DOHH2 (cell line): ENCODE data around the gene RAD51.

Source experiments
- EZH2phosphoT487 ChIP-seq: fragments of 200-600 bp; sonication (generic); IDR thresholded peaks from 2 replicates; pipeline ENCODE4 v1.6.1; 2017; ENCODE audit warnings: borderline replicate concordance, mild to moderate bottlenecking, antibody characterized with exemption, low read length, moderate library complexity, mixed read lengths
- TF ChIP-seq, protein P1 (sequence below): fragments of 200-600 bp; sonication (generic); IDR thresholded peaks from one replicate; pipeline ENCODE4 v1.5.1; 2014; ENCODE audit warnings: antibody characterized with exemption, mild to moderate bottlenecking, low read depth, low read length; ENCODE audit not compliant: poor library complexity, severe bottlenecking

DNA sequence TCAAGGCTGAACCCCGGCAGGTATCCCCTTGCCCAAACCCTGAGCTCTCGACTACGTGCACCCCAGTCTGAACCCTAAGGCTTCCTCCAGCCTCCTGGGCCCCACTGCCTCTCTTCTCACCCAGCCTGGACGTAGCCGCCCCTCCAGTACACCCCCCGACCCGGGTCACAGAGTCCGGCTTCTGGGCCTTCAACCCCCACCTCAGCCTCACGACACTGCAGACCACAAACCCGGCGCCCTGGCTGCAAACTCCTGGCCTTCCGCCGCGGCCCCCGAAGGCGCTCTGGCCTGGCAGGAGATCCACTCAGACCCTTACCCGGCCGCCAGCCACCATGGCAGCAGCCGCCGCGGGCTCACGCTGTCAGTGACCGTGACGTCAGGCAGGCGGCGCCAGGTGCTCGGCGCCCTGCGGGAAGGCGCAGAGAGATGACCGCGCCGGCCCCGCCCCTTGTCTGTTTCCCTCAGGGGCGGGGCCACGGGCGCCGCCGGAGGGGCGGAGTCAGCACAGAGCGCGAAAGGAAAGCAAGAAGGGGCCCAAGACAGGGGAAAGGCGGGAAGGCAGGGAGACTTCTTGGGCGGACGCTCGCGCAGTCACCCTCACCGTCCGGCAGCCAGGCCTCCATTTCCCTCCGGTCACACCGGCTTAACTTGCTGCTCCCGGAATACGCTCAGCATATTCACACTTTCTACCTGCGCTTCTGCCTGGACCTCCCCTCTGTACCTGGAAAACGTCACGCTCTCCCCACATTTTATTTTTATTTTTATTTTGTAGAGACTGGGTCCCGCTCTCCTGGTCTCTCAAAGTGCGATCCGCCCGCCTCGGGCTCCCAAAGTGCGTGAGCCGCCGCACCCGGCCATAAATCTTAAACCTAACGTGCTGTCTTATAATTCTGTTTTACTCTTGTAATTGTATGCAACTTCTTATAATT is 60.2 kb downstream of the RAD51 start, which contains the start of gene RMDN3:
- TF ChIP-seq, protein P1, sequence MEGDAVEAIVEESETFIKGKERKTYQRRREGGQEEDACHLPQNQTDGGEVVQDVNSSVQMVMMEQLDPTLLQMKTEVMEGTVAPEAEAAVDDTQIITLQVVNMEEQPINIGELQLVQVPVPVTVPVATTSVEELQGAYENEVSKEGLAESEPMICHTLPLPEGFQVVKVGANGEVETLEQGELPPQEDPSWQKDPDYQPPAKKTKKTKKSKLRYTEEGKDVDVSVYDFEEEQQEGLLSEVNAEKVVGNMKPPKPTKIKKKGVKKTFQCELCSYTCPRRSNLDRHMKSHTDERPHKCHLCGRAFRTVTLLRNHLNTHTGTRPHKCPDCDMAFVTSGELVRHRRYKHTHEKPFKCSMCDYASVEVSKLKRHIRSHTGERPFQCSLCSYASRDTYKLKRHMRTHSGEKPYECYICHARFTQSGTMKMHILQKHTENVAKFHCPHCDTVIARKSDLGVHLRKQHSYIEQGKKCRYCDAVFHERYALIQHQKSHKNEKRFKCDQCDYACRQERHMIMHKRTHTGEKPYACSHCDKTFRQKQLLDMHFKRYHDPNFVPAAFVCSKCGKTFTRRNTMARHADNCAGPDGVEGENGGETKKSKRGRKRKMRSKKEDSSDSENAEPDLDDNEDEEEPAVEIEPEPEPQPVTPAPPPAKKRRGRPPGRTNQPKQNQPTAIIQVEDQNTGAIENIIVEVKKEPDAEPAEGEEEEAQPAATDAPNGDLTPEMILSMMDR: no peak
- no peak for TF ChIP-seq EZH2phosphoT487
